B cell (primary cell): ENCODE measurements around the gene PTGER2. TPM values are rescaled to one million over a fixed set of nuclear protein-coding genes. Genes with fewer than 3 reads are reported as not detected.

ENCODE experiments used
- ATAC-seq: fragments of 200-7000 bp; cut with Tn5 transposase; one replicate; pipeline ENCODE4 v1.10.0; 2021; ENCODE audit warnings: low read depth, mild to moderate bottlenecking, moderate number of reproducible peaks, moderate library complexity
- CTCF ChIA-PET: fragments of 350-600 bp; sonication (Branson Sonifier 250); formaldehyde crosslinking; loops from one replicate; lab custom pipeline; 2021; ENCODE audit warnings: antibody characterized with exemption, inconsistent platforms; lab: Charles Lee
- POLR2A ChIA-PET: fragments of 350-600 bp; sonication (Branson Sonifier 250); formaldehyde crosslinking; loops from one replicate; lab custom pipeline; 2021; ENCODE audit warnings: antibody characterized with exemption; lab: Charles Lee
- DNase-seq: peaks from one replicate; pipeline ENCODE4 v3.0.0; 2013
- H2AFZ ChIP-seq: 2 replicates; pipeline ENCODE4 v1.6.1; 2012; ENCODE audit warnings: mild to moderate bottlenecking, low read depth, low read length; ENCODE audit not compliant: insufficient read depth, poor library complexity, severe bottlenecking
- H3K27ac ChIP-seq, 2 donors: 1 replicate in 1 of 2; 2 replicates in 1 of 2; pipeline ENCODE4 v1.5.1; 2012 to 2013; ENCODE audit warnings: low read length in 2 of 2, mild to moderate bottlenecking in 2 of 2, moderate library complexity in 1 of 2
- H3K27me3 ChIP-seq, 4 experiments: fragments of 200-600 bp in 1 of 4; sonication (generic) in 1 of 4; replicated peaks in 1 of 4; 1 replicate in 2 of 4; 2 replicates in 2 of 4; pipeline versions ENCODE4 v1.6.1 to v1.7.0; 2013 to 2016; ENCODE audit warnings: low read length in 3 of 4, mild to moderate bottlenecking in 2 of 4, mixed read lengths in 1 of 4, moderate library complexity in 1 of 4; ENCODE audit not compliant: insufficient read depth in 4 of 4, control insufficient read depth in 3 of 4; ENCODE audit errors: control extremely low read depth in 1 of 4
- H3K36me3 ChIP-seq, 2 experiments: replicated peaks in 1 of 2; 1 replicate in 1 of 2; 2 replicates in 1 of 2; pipeline versions ENCODE4 v1.6.1 to v1.7.1; 2013; ENCODE audit warnings: low read length in 1 of 2; ENCODE audit not compliant: insufficient read depth in 2 of 2, control insufficient read depth in 1 of 2; ENCODE audit errors: control extremely low read depth in 1 of 2, extremely low read depth in 1 of 2
- H3K4me1 ChIP-seq, 2 donors: fragments of 200-600 bp in 1 of 2; sonication (generic) in 1 of 2; 1 replicate in 1 of 2; 2 replicates in 1 of 2; pipeline versions ENCODE4 v1.5.1 to v1.6.1; 2013 to 2017; ENCODE audit warnings: low read length in 2 of 2; ENCODE audit not compliant: control insufficient read depth in 2 of 2, insufficient read depth in 2 of 2
- H3K4me2 ChIP-seq: replicated peaks from 2 replicates; pipeline ENCODE3; 2012; ENCODE audit warnings: mild to moderate bottlenecking, low read depth, low read length; ENCODE audit not compliant: poor library complexity, severe bottlenecking
- H3K4me3 ChIP-seq, 5 experiments: fragments of 200-600 bp in 1 of 5; sonication (generic) in 1 of 5; 1 replicate in 3 of 5; 2 replicates in 2 of 5; pipeline versions ENCODE4 v1.5.1 to v1.7.0; 2011 to 2016; ENCODE audit warnings: low read length in 4 of 5, mild to moderate bottlenecking in 4 of 5, low read depth in 2 of 5, control low read depth in 1 of 5, moderate library complexity in 1 of 5; ENCODE audit not compliant: insufficient read depth in 1 of 5; ENCODE audit errors: control extremely low read depth in 1 of 5, extremely low read depth in 1 of 5
- H3K79me2 ChIP-seq: fragments of 200-600 bp; sonication (generic); one replicate; pipeline ENCODE4 v1.6.0; 2016; ENCODE audit warnings: low read length; ENCODE audit not compliant: control insufficient read depth, insufficient read depth
- H3K9ac ChIP-seq: fragments of 200-600 bp; sonication (generic); 2 replicates; pipeline ENCODE4 v1.6.1; 2017; ENCODE audit warnings: mild to moderate bottlenecking, low read length, moderate library complexity
- H3K9me3 ChIP-seq, 3 donors: one replicate each; pipeline versions ENCODE4 v1.6.1 to v1.7.1; 2013; ENCODE audit warnings: low read length in 2 of 3; ENCODE audit not compliant: control insufficient read depth in 2 of 3, insufficient read depth in 1 of 3; ENCODE audit errors: control extremely low read depth in 1 of 3
- H4K20me1 ChIP-seq: 2 replicates; pipeline ENCODE4 v1.6.0; 2012; ENCODE audit warnings: mild to moderate bottlenecking, low read length; ENCODE audit not compliant: insufficient read depth, control insufficient read depth, poor library complexity, severe bottlenecking
- H3K27ac Mint-ChIP-seq: one replicate; pipeline ENCODE4 v1.8.0; 2021; ENCODE audit warnings: mixed read lengths
- H3K27me3 Mint-ChIP-seq: one replicate; pipeline ENCODE4 v1.8.0; 2021; ENCODE audit warnings: mixed read lengths
- H3K4me1 Mint-ChIP-seq: one replicate; pipeline ENCODE4 v1.8.0; 2021; ENCODE audit warnings: mixed read lengths
- H3K4me3 Mint-ChIP-seq: one replicate; pipeline ENCODE4 v1.8.0; 2021; ENCODE audit warnings: mixed read lengths
- H3K9me3 Mint-ChIP-seq: one replicate; pipeline ENCODE4 v1.8.0; 2022; ENCODE audit warnings: mixed read lengths; ENCODE audit not compliant: insufficient read depth
- EZH2 ChIP-seq: IDR thresholded peaks from 2 replicates; pipeline ENCODE4 v1.6.1; 2012; ENCODE audit warnings: borderline replicate concordance, low read depth, mild to moderate bottlenecking, moderate library complexity, low read length; ENCODE audit not compliant: insufficient read depth, poor library complexity, severe bottlenecking
- WGBS: methylation state at CpG from one replicate; pipeline ENCODE4 v1.1.5; 2013; ENCODE audit warnings: missing lambda C conversion rate; ENCODE audit not compliant: insufficient coverage; 5-methylcytosine and 5-hydroxymethylcytosine counted together
- intact Hi-C: fragments of 100-400 bp; cut with micrococcal nuclease; formaldehyde crosslinking; loops from one replicate; pipeline ENCODE4 v1.10.0; 2022
- polyA plus RNA-seq: library from polyadenylated mRNA; depleted of rRNA; stranded (reverse); fragments of >200 nt; gene quantifications from 2 replicates; pipeline ENCODE4 v1.2.3, GENCODE V29; 2012
- total RNA-seq, 2 donors: library from RNA; stranded (reverse); fragments of 120-200 nt in 1 of 2; gene quantifications; 1 replicate in 1 of 2; 2 replicates in 1 of 2; pipeline versions ENCODE4 v1.2.3 to v1.2.4, GENCODE V29; 2013 to 2022
- TF ChIP-seq, protein P1 (sequence below): fragments of 200-600 bp; IDR thresholded peaks from one replicate; pipeline ENCODE4 v1.8.0; 2022; ENCODE audit warnings: antibody characterized with exemption, mild to moderate bottlenecking

The PTGER2 gene
- total and polyA plus RNA-seq, 2 donors (not counting 1 experiment from before 2014, with no cell fraction given), result 0.32 to 0.92 TPM

DNA sequence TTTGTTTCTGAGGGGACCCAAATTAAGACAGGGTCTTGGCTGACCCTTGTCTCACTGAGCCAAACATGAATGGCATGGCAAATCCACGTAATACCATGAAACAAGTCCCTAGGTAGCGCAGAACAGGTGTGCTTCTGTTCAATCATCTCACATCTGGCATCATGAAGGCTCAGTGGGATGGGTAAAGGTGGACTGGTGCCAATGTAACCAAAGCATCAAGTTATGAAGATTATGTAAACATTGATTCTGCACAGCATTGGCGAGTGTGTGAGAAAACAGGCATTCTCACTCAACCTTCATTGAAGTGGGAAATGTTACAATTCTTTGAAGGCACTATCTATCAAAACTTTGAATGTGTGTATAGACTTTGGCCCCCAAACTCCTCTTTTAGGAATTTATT, 41.9 kb downstream of the PTGER2 start:
- no peak overlapping the region for H2AFZ ChIP-seq
- ChIA-PET CTCF (no interaction called here), POLR2A (no interaction called here)
- H3K9ac ChIP-seq, result no peak overlapping the region
- H3K4me1 ChIP-seq, result no peaks in the 10 kb centered on the region
- H3K27me3 ChIP-seq, result peaks cover 0 to 25% (median 11%) of the 10 kb centered on the region in 4 experiments
- H3K27ac ChIP-seq, result no peak overlapping the region
- DNase-seq (no peak), ATAC-seq (no peak)
- no peaks in the 10 kb centered on the region for H3K4me1 Mint-ChIP-seq
- H3K9me3 Mint-ChIP-seq, result no peaks in the 10 kb centered on the region
- no peaks in the 10 kb centered on the region for H3K9me3 ChIP-seq
- TF ChIP-seq, protein P1, sequence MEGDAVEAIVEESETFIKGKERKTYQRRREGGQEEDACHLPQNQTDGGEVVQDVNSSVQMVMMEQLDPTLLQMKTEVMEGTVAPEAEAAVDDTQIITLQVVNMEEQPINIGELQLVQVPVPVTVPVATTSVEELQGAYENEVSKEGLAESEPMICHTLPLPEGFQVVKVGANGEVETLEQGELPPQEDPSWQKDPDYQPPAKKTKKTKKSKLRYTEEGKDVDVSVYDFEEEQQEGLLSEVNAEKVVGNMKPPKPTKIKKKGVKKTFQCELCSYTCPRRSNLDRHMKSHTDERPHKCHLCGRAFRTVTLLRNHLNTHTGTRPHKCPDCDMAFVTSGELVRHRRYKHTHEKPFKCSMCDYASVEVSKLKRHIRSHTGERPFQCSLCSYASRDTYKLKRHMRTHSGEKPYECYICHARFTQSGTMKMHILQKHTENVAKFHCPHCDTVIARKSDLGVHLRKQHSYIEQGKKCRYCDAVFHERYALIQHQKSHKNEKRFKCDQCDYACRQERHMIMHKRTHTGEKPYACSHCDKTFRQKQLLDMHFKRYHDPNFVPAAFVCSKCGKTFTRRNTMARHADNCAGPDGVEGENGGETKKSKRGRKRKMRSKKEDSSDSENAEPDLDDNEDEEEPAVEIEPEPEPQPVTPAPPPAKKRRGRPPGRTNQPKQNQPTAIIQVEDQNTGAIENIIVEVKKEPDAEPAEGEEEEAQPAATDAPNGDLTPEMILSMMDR, result no peak
- no peak for TF ChIP-seq EZH2
- intact Hi-C loops, result no loop called here
- no peaks in the 10 kb centered on the region for H4K20me1 ChIP-seq
- no peaks in the 10 kb centered on the region for H3K36me3 ChIP-seq
- H3K79me2 ChIP-seq, result no peaks in the 10 kb centered on the region
- peaks cover 35% of the 10 kb centered on the region for H3K27me3 Mint-ChIP-seq
- no peak overlapping the region for H3K27ac Mint-ChIP-seq
- no peak overlapping the region for H3K4me3 ChIP-seq
- 92% methylated on average over 2 of the region's 3 CpGs for WGBS
- H3K4me2 ChIP-seq, result no peak overlapping the region
- H3K4me3 Mint-ChIP-seq, result no peak overlapping the region

DNA sequence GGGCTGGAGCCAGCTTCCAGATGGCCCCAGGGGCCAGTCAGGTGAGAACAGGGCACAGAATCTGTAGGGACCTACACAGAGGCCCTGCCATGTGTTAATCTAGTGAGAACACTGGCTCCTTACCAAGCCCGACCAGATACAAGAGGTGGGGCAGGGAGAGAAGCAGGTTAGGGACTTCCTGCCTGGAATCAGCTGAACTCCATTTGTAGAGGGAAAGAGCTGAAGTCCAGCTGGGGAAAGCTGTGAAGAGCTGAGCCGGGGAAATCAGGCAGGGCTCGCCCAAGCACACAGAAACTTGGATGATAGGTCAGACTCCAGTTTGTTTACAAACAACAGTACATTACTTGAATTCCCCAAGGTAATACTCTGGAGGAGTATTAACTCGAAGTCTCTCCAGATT, 46.7 kb downstream of the PTGER2 start:
- no peak overlapping the region for H2AFZ ChIP-seq
- no peak overlapping the region for H3K27ac ChIP-seq
- H3K27ac Mint-ChIP-seq, result no peak overlapping the region
- no peaks in the 10 kb centered on the region for H3K4me1 ChIP-seq
- H3K4me2 ChIP-seq, result no peak overlapping the region
- 87% methylated on average over 1 of the region's 4 CpGs for WGBS
- ATAC-seq (no peak), DNase-seq (no peak)
- H3K79me2 ChIP-seq, result no peaks in the 10 kb centered on the region
- no peak overlapping the region for H3K4me3 Mint-ChIP-seq
- CTCF ChIA-PET, result no interaction called here
- TF ChIP-seq, protein P1, result no peak
- TF ChIP-seq EZH2, result no peak
- intact Hi-C loops, result no loop called here
- H3K9me3 ChIP-seq, result no peaks in the 10 kb centered on the region
- no peak overlapping the region for H3K9ac ChIP-seq
- H3K27me3 ChIP-seq, result peaks cover 0 to 2% (median 2%) of the 10 kb centered on the region in 4 experiments
- peaks cover 18% of the 10 kb centered on the region for H3K27me3 Mint-ChIP-seq
- no peaks in the 10 kb centered on the region for H3K9me3 Mint-ChIP-seq
- no peak overlapping the region for H3K4me3 ChIP-seq
- H4K20me1 ChIP-seq, result no peaks in the 10 kb centered on the region
- POLR2A ChIA-PET, result no interaction called here
- H3K36me3 ChIP-seq, result no peaks in the 10 kb centered on the region
- no peaks in the 10 kb centered on the region for H3K4me1 Mint-ChIP-seq
